ENCODE measurements around the gene JAG2. TPM values are rescaled to one million over a fixed set of nuclear protein-coding genes. Genes with fewer than 3 reads are reported as not detected.

JAG2 gene
- total and polyA plus RNA-seq, 2 of the 4 experiments (the other 2 are of a cell fraction) = 0.18 to 0.58 TPM

GRCh38 chr14:105204206-105204930 is 35.8 kb upstream of the JAG2 start:
- no peak overlapping the region for H2BK15ac ChIP-seq (ENCODE audit: low read depth, low read length)
- no peak overlapping the region for H3K14ac ChIP-seq (replicated peaks; ENCODE audit: low read depth, low read length)
- dilution Hi-C loops (cut with HindIII; ENCODE audit: low sequenced_read_pairs, unreplicated experiment) = no loop called here
- H3K18ac ChIP-seq (ENCODE audit: low read depth, low read length) = no peak overlapping the region
- no peak for TF ChIP-seq RAD21 (IDR thresholded peaks at IDR 0.05; ENCODE audit: low read length)
- no peak for TF ChIP-seq MAZ (IDR thresholded peaks at IDR 0.05; ENCODE audit: borderline replicate concordance, low read depth, low read length)
- TF ChIP-seq, protein P1, sequence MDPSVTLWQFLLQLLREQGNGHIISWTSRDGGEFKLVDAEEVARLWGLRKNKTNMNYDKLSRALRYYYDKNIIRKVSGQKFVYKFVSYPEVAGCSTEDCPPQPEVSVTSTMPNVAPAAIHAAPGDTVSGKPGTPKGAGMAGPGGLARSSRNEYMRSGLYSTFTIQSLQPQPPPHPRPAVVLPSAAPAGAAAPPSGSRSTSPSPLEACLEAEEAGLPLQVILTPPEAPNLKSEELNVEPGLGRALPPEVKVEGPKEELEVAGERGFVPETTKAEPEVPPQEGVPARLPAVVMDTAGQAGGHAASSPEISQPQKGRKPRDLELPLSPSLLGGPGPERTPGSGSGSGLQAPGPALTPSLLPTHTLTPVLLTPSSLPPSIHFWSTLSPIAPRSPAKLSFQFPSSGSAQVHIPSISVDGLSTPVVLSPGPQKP (IDR thresholded peaks at IDR 0.05; ENCODE audit: borderline replicate concordance, low read depth, low read length) = no peak
- TF ChIP-seq, protein P2, sequence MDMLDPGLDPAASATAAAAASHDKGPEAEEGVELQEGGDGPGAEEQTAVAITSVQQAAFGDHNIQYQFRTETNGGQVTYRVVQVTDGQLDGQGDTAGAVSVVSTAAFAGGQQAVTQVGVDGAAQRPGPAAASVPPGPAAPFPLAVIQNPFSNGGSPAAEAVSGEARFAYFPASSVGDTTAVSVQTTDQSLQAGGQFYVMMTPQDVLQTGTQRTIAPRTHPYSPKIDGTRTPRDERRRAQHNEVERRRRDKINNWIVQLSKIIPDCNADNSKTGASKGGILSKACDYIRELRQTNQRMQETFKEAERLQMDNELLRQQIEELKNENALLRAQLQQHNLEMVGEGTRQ (IDR thresholded peaks at IDR 0.05; ENCODE audit: low read depth, low read length) = peak; percentile 72; the same call in 1 of the 2 replicates
- TF ChIP-seq NFE2L2 (IDR thresholded peaks at IDR 0.05; ENCODE audit: low read depth, low read length) = no peak
- no peak for TF ChIP-seq BHLHE40 (IDR thresholded peaks at IDR 0.05; ENCODE audit: low read depth, low read length)
- no peak for TF ChIP-seq CTCF (conservative IDR thresholded peaks at IDR 0.05; ENCODE audit: low read depth, low read length)
- no peak for TF ChIP-seq CHD1 (IDR thresholded peaks at IDR 0.05; ENCODE audit: low read depth, low read length)
- no peak overlapping the region for H2BK5ac ChIP-seq (ENCODE audit: low read depth, low read length, poor library complexity, severe bottlenecking)
- peaks cover 4% of the 10 kb centered on the region for H3K27me3 ChIP-seq (ENCODE audit: control insufficient read depth, insufficient read depth, low read length)
- peak overlapping the region; percentile 67 for H2AFZ ChIP-seq (replicated peaks; ENCODE audit: low read length, poor library complexity)
- H3K27ac ChIP-seq (ENCODE audit: insufficient read depth, low read length) = no peak overlapping the region
- no peaks in the 10 kb centered on the region for H3K9me1 ChIP-seq (ENCODE audit: insufficient read depth, low read length)
- H3K4me3 ChIP-seq (ENCODE audit: insufficient read depth, low read depth, low read length) = no peak overlapping the region
- H3K9ac ChIP-seq (ENCODE audit: low read depth, low read length) = no peak overlapping the region
- H4K91ac ChIP-seq (ENCODE audit: insufficient read depth, low read depth, low read length) = no peak overlapping the region
- H3K9me3 ChIP-seq (ENCODE audit: control insufficient read depth, insufficient read depth, low read length) = no peaks in the 10 kb centered on the region
- H4K20me1 ChIP-seq (ENCODE audit: insufficient read depth, low read length) = peaks cover 9% of the 10 kb centered on the region
- DNase-seq = no peak
- H2BK20ac ChIP-seq (ENCODE audit: low read depth, low read length) = no peak overlapping the region
- 82% methylated on average over 18 of the region's 24 CpGs; no CpG with 5 or more reads in 1 of the 2 experiments for WGBS, 2 experiments (ENCODE audit: extremely low coverage in 2 of 2, insufficient read length in 1 of 2)
- no peaks in the 10 kb centered on the region; the same call in 1 of the 2 replicates for H3K36me3 ChIP-seq (ENCODE audit: control insufficient read depth, insufficient read depth, low read length)
- no peak overlapping the region for H3K4me2 ChIP-seq (ENCODE audit: low read depth, low read length)
- intact Hi-C loops (cut with micrococcal nuclease) = no loop called here
- H2AK5ac ChIP-seq (ENCODE audit: low read depth, low read length) = no peak overlapping the region
- H4K5ac ChIP-seq (ENCODE audit: low read depth, low read length) = no peak overlapping the region
- POLR2A ChIA-PET (ENCODE audit: unreplicated experiment) = no interaction called here
- ATAC-seq (ENCODE audit: low read depth) = no peak
- no peak overlapping the region for H2AK9ac ChIP-seq (replicated peaks; ENCODE audit: low read depth, low read length, poor library complexity)
- no peak overlapping the region for H3K23ac ChIP-seq (ENCODE audit: low read depth, low read length)
- H4K8ac ChIP-seq (ENCODE audit: low read depth in 2 of 2, low read length in 2 of 2) = no peak overlapping the region
- no peak overlapping the region for H3K4ac ChIP-seq (ENCODE audit: low read depth, low read length)
- no peaks in the 10 kb centered on the region for H3K79me1 ChIP-seq (ENCODE audit: low read depth in 1 of 2, low read length in 2 of 2)
- CTCF ChIA-PET = interaction anchor here (0.6 kb wide), 1 partner anchor 15 kb away, joined by 3 read pairs; no protein-coding TSS in a partner anchor
- H3K56ac ChIP-seq (ENCODE audit: extremely low read depth, insufficient read depth, low read length) = no peak overlapping the region
- in situ Hi-C loops (cut with MboI; ENCODE audit: low sequenced_read_pairs) = loop anchor here (5.0 kb wide), 1 partner anchor 78 kb away; no protein-coding TSS in a partner anchor
- H3K4me1 ChIP-seq (ENCODE audit: control insufficient read depth, insufficient read depth, low read length) = peaks cover 1% of the 10 kb centered on the region; the same call in 1 of the 2 replicates
- no peak overlapping the region for H2BK120ac ChIP-seq (ENCODE audit: low read depth, low read length)
- BruUV-seq (replicated peaks) = no TSS peak

Measured in IMR-90 (cell line).